ENCODE results near the gene RANBP17.
"Not testable (repeated sequence)": the region's sequence is repeated elsewhere in the genome, so short reads cannot be mapped to it uniquely, and the experiment has no call there.

RANBP17 gene

DNA sequence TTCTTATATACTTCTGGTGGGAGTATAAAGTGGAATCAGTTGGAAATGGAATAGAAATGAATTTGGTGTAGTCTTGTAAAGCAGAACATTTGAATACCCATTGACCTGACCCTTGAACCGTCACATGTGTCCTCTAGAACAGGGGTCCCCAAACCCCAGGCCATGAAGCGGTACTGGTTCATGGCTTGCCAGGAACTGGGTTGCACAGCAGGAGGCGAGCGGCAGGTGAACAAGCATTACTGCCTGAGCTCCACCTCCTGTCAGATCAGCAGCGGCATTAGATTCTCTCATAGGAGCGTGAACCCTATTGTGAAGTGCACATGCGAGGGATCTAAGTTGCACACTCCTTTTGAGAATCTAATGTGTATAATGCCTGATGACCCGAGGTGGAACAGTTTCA lies 80.0 kb downstream of the RANBP17 start:
- no peak for DNase-seq (ENCODE audit: low spot score)

DNA sequence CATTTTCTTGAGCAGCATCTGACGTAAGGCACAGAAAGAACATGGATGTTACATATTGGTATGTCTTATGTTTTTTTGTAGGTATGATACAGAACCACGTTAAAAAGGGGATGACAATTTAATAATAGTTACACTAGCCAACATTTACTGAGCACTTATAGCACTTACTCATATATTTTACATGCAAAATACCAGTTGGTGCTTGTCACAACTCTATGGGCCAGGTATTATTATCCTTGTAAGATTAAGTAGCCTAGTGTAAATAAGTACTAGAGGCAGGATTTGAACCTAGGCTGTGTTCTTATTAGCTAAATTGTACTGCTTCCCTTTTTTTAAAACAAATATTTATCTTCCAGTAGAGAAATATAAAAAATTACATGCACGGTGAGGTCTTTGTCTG lies 83.5 kb downstream of the RANBP17 start:
- DNase-seq (ENCODE audit: low spot score) = no peak

- no peak for DNase-seq (ENCODE audit: low spot score)
Measured at GRCh38 chr5:170960567-170960966, 98.7 kb downstream of the RANBP17 start.

DNA sequence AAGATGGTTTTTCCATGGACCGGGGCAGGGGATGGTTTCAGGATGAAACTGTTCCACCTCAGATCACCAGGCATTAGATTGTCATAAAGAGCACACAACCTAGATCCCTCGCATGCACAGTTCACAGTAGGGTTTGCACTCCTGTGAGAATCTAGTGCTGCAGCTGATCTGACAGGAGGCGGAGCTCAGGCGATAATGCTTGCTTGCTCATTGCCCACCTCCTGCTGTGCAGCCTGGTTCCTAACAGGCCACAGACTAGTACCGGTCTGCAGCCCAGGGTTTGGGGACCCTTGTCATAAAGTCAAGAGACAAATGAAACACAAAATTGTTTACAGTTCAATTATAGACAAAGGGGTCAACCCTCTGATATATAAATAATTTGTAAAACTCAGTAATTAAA lies 101.7 kb downstream of the RANBP17 start:
- no peak for DNase-seq (ENCODE audit: low spot score)

DNA sequence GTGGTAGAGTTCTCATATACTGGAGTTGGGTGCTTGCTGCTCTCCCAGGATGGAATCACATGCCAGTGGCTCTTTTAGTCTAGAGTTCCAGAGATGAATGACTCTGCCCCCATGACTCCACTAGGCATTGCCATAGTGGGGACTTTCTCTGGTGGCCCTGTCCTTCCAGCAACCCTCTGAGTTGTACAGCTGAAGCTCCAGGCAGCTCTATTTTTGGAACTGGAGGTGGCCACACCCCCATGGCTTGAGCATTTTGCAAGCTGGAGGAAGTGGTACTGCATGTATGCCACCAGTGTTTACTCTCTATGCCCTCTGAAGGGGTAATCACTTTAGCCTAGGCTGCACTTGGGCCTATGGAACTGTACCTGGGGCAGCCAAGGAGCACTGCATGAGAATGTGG lies 112.6 kb downstream of the RANBP17 start:
- DNase-seq (ENCODE audit: low spot score) = no peak

GRCh38 chr5:170980261-170980660 lies 118.4 kb downstream of the RANBP17 start:
- not testable (repeated sequence) for DNase-seq (ENCODE audit: low spot score)

GRCh38 chr5:170985486-170985885 lies 123.7 kb downstream of the RANBP17 start:
- no peak for DNase-seq (ENCODE audit: low spot score)

DNA sequence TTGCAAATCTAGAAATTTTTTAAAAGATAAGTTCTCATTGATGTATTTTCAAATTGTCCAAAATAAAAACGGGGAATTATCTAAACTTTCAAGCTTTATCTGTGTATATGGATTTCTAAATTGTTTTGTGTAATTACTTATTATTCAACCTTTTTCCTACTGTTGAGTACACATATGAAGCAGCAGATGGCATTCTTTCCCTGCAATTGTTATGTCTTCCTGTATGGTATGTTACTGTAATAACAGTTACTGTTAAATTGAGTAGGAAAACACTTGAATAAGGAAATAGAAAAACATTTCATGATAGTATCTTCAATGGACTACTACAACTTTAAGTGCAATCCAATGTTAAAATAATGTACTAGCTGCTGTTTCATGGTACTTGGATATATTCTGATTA lies 124.8 kb downstream of the RANBP17 start:
- no peak for DNase-seq (ENCODE audit: low spot score)

DNA sequence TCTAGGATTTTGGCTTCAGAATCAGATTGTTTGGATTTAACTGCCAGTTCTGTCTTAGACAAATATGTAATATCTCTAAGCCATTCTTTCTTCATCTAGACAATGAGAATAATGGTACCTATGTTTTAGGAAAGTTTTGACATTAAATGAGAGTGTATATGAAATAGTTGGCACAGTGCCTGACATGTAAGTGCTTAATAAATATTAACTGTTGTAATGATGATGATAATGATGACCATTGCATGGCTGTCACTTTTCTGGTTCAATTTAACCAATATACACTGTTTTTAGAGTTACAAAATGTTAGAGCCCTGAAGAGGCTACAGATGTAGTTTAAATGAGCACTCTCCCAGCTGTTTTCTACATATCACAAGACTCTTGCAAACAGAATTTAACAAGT lies 131.7 kb downstream of the RANBP17 start:
- DNase-seq (ENCODE audit: low spot score) = no peak

DNA sequence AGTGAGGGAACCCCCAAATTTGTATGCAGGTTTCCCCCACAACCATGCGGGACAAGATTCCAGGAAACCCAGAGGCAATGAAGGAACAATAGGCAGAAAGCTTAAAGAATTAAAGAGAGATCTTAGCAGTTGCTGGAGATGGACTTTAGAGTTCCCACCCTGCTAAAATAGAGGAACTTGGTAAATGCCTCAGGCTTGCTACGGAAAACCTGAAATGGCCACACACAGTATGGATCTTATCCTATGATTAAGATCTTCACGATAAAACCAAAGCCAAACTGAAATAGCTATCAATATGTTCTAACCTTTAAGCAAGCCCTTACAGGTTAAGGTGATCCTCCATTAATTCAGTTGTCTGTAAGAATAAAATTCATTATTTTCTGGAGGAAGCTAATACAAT lies 148.3 kb downstream of the RANBP17 start:
- DNase-seq (ENCODE audit: low spot score) = no peak

DNA sequence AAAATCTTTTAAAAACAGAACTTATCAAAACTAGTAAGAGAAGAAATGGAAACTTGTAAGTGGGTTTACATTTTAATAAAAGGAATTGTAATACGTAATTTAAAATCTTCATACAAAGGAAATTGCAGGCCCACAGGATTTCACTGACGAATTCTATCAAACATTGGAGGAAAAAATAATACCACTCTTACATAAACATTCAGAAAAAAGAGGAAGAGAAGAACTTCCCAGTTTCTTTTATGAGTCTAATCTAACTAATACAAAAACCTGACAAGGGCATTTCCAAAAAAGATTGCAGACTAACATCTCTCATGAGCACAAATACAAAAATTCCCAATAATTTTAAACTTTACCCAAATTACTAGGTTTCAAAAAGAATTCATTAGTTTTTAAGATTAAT lies 149.0 kb downstream of the RANBP17 start:
- no peak for DNase-seq (ENCODE audit: low spot score)

- no peak for DNase-seq (ENCODE audit: low spot score)
Measured at GRCh38 chr5:171023508-171023907, 161.7 kb downstream of the RANBP17 start.

- DNase-seq (ENCODE audit: low spot score) = no peak
Measured at GRCh38 chr5:171024084-171024483, 162.3 kb downstream of the RANBP17 start.

- DNase-seq (ENCODE audit: low spot score) = no peak
Measured at GRCh38 chr5:171029401-171029800, 167.6 kb downstream of the RANBP17 start.

DNA sequence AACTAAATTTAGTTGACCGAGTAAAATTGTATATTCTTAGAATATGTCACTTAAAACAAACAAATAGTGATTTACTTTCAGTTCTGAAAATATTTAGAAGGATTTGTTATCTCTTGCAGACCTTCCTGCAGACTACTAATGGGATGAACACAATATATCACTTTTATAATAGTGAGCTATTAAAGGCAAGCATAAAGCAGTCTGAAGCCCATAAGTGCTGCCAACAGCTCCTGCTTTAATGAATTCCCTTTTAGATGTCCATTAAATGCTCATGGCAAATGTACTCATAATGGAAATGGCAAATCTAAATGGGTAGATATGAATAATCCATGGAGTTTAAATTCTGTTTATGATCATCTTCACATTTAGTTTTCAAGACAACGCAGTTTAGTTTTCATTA lies 170.2 kb downstream of the RANBP17 start:
- no peak for DNase-seq (ENCODE audit: low spot score)

DNA sequence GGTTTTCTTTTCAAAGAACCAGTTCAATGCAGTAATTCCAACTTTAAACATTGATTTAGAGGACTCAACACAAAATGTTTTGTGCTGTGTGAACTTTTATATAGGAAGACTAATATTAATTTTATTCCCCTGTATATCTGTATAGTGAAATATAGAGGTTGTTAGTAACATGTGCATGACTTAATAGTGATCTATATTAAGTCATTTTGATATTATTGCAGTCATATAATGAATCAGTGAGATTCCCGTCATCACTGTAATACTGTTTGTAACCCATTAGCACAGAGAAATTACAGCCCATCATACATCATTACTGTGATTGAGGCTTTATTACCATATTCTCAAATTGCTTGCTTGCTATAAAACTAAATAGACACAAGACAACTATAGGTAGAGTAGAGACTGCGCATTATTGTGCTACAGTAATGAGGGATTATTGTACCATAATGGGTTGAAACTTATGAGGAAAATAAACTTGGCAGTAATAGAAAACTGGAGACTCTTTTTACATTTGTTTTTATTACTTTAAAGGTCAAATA lies 170.7 kb downstream of the RANBP17 start:
- DNase-seq (ENCODE audit: low spot score) = no peak

GRCh38 chr5:171041893-171042292 lies 180.1 kb downstream of the RANBP17 start:
- DNase-seq (ENCODE audit: low spot score) = not testable (repeated sequence)

GRCh38 chr5:171050916-171051315 lies 189.1 kb downstream of the RANBP17 start:
- no peak for DNase-seq (ENCODE audit: low spot score)

DNA sequence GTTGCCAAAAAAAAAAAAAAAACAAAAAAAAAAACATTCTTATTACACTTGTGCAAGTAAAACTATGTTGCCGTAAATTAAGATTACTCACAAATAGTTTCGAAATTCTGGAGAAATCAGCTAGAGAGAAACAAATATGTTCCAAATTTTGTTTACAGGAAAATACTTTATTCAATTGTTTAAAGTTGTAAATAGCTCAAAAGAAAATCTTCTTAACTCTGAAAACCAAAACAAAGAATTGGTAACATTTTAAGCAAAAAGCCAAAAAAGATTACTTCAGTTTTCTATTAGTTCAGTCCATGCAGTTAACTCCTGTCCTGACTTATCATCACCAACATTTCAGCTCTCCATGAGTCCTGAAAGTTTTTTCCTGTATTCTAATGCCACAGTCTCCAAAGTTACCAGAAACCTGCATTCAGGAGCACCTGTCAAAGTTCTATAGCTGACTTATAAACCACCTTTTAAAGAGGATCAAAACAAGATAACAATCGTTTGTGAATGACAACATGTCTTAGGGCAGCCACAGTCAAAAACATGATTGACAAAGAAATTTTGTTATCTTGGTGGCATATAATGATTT lies 194.1 kb downstream of the RANBP17 start:
- DNase-seq (ENCODE audit: low spot score) = no peak

- no peak for DNase-seq (ENCODE audit: low spot score)
Measured at GRCh38 chr5:171067540-171068130, 205.8 kb downstream of the RANBP17 start.

- DNase-seq (ENCODE audit: low spot score) = no peak
Measured at GRCh38 chr5:171074747-171075146, 212.9 kb downstream of the RANBP17 start.

DNA sequence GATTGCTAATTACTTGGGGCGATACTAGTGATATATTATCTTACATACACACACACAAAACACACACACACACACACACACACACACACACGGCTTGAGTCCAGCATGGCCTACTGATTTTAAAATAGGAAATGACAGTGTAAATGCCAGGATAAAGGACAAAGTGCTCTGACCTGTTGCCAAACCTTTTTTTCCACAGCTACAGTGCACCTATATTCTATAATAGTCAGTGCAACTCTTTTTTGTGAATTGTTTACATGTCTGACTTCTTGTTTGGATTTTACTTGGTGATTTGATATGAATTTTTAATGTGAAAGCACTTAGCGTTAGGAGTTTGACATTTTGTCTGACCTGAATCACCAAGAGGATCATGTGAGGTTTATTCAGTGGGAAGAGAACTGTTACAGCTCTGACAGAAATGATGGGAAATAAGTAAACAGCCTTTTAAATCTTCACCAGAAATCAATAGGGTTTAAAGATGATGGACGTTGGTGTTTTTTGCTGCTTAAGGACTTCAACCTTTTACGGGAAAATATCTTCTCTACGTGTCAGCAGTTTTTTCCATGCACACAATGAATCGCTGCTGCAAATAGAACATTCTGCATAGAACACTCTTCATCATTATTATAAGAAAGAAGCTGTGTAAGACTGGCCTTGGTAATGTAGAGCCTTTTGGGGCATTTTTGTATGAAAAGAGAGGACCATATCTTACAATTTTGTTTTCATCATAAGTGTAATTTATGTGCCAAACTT lies 218.5 kb downstream of the RANBP17 start:
- no peak for DNase-seq (ENCODE audit: low spot score)

DNA sequence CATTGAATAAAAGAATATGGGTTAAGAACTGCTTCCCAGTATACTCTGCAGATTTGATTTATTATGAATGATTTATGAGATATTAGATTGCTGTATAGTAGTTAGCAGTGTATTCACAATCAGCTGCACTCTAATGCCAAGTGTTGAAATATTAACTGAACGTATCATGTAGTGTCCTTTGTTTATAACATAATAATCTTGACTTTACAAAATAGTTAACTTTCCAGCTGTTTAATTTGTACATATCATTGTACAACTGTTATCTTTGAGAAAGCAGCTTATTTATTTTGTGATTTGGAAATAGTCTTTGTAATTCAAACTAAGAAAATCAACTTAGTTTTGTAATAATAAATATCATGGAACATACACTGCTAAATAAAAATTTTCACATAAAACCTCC lies 219.5 kb downstream of the RANBP17 start:
- no peak for DNase-seq (ENCODE audit: low spot score)

Data from left forelimb (tissue), 1 donor.